Keratinocyte (primary cell): ENCODE results near the gene C22orf39. TPM values are rescaled to one million over a fixed set of nuclear protein-coding genes. Genes with fewer than 3 reads are reported as not detected.

Source experiments
- DNase-seq: peaks from one replicate; pipeline ENCODE4 v3.0.0-alpha.2; 2011; ENCODE audit warnings: low read depth, missing footprints, low spot score
- FAIRE-seq: peaks from 2 replicates; lab custom pipeline; 2011; peaks lifted over from hg19 to GRCh38; lab: Jason Lieb, UNC
- H2AFZ ChIP-seq: 2 replicates; pipeline ENCODE4 v1.6.0; 2012; ENCODE audit warnings: low read length, control low read depth, inconsistent platforms; ENCODE audit not compliant: control insufficient read depth
- H3K27ac ChIP-seq: 2 replicates; pipeline ENCODE4 v1.5.1; 2011; ENCODE audit warnings: low read length; ENCODE audit not compliant: control insufficient read depth, insufficient read depth
- H3K27me3 ChIP-seq: 3 replicates; pipeline ENCODE4 v1.6.0; 2011; ENCODE audit warnings: low read length; ENCODE audit not compliant: control insufficient read depth, insufficient read depth; ENCODE audit errors: extremely low read depth
- H3K36me3 ChIP-seq, 2 experiments: 2 replicates in 1 of 2; 3 replicates in 1 of 2; pipeline ENCODE4 v1.5.1; 2011; ENCODE audit warnings: low read length in 2 of 2, mild to moderate bottlenecking in 1 of 2; ENCODE audit not compliant: control insufficient read depth in 2 of 2, insufficient read depth in 2 of 2; ENCODE audit errors: extremely low read depth in 1 of 2
- H3K4me1 ChIP-seq: 3 replicates; pipeline ENCODE4 v1.5.1; 2011; ENCODE audit warnings: low read length; ENCODE audit not compliant: control insufficient read depth, insufficient read depth; ENCODE audit errors: extremely low read depth
- H3K4me2 ChIP-seq: 3 replicates; pipeline ENCODE4 v1.6.0; 2011; ENCODE audit warnings: low read depth, low read length; ENCODE audit not compliant: control insufficient read depth, insufficient read depth; ENCODE audit errors: extremely low read depth
- H3K4me3 ChIP-seq, 3 experiments: fragments of 200-600 bp in 1 of 3; sonication (generic) in 1 of 3; 2 replicates in 2 of 3; 3 replicates in 1 of 3; pipeline ENCODE4 v1.5.1; 2011 to 2016; ENCODE audit warnings: low read length in 3 of 3, mild to moderate bottlenecking in 3 of 3, control low read depth in 2 of 3, inconsistent platforms in 1 of 3, low read depth in 1 of 3, mixed read lengths in 1 of 3, mixed run types in 1 of 3, moderate library complexity in 1 of 3; ENCODE audit not compliant: control insufficient read depth in 2 of 3, insufficient read depth in 2 of 3; ENCODE audit errors: extremely low read depth in 1 of 3
- H3K79me2 ChIP-seq: 2 replicates; pipeline ENCODE4 v1.6.0; 2012; ENCODE audit warnings: low read length; ENCODE audit not compliant: control insufficient read depth, insufficient read depth
- H3K9ac ChIP-seq: 3 replicates; pipeline ENCODE4 v1.6.0; 2011; ENCODE audit warnings: low read length; ENCODE audit not compliant: control insufficient read depth, insufficient read depth; ENCODE audit errors: extremely low read depth
- H3K9me1 ChIP-seq: 3 replicates; pipeline ENCODE4 v1.6.0; 2011; ENCODE audit warnings: low read length; ENCODE audit not compliant: control insufficient read depth, insufficient read depth; ENCODE audit errors: extremely low read depth
- H3K9me3 ChIP-seq: 2 replicates; pipeline ENCODE4 v1.5.1; 2012; ENCODE audit warnings: low read depth, low read length; ENCODE audit not compliant: control insufficient read depth
- H4K20me1 ChIP-seq: 3 replicates; pipeline ENCODE4 v1.6.0; 2011; ENCODE audit warnings: low read length; ENCODE audit not compliant: control insufficient read depth, insufficient read depth; ENCODE audit errors: extremely low read depth
- CTCF ChIP-seq, 3 experiments: IDR thresholded peaks in 1 of 3; conservative IDR thresholded peaks in 1 of 3; optimal IDR thresholded peaks in 1 of 3; 2 replicates in 2 of 3; 3 replicates in 1 of 3; pipeline versions ENCODE3 to v1.5.1; 2011; ENCODE audit warnings: low read length in 3 of 3, mild to moderate bottlenecking in 3 of 3, moderate library complexity in 2 of 3, control low read depth in 1 of 3, inconsistent platforms in 1 of 3; ENCODE audit not compliant: insufficient read depth in 2 of 3; ENCODE audit errors: extremely low read depth in 1 of 3
- EZH2 ChIP-seq: IDR thresholded peaks from one replicate; pipeline ENCODE4 v1.6.1; 2012; ENCODE audit warnings: inconsistent platforms, mild to moderate bottlenecking, low read length, moderate library complexity
- dilution Hi-C: fragments of 300-500 bp; cut with MboI; formaldehyde crosslinking; loops from one replicate; pipeline ENCODE4 v1.7.0; 2020; ENCODE audit warnings: low sequenced_read_pairs; ENCODE audit not compliant: extremely low pct_ligation_motif_present
- polyA plus RNA-seq, 5 experiments: library from polyadenylated mRNA; depleted of rRNA in 3 of 5; stranded (reverse) in 3 of 5; stranded (forward) in 1 of 5; unstranded in 1 of 5; fragments of >200 nt; gene quantifications; 1 replicate in 1 of 5; 2 replicates in 3 of 5; 3 replicates in 1 of 5; pipeline versions ENCODE4 v1.2.1 to v1.2.3, GENCODE V29; 2011 to 2012; ENCODE audit warnings: missing spikeins in 2 of 5, low read depth in 1 of 5, low replicate concordance in 1 of 5

C22orf39 gene
- polyA plus RNA-seq, 1 donor (not counting 4 experiments of a cell fraction or from before 2014, with no cell fraction given), result 13.8 TPM

DNA sequence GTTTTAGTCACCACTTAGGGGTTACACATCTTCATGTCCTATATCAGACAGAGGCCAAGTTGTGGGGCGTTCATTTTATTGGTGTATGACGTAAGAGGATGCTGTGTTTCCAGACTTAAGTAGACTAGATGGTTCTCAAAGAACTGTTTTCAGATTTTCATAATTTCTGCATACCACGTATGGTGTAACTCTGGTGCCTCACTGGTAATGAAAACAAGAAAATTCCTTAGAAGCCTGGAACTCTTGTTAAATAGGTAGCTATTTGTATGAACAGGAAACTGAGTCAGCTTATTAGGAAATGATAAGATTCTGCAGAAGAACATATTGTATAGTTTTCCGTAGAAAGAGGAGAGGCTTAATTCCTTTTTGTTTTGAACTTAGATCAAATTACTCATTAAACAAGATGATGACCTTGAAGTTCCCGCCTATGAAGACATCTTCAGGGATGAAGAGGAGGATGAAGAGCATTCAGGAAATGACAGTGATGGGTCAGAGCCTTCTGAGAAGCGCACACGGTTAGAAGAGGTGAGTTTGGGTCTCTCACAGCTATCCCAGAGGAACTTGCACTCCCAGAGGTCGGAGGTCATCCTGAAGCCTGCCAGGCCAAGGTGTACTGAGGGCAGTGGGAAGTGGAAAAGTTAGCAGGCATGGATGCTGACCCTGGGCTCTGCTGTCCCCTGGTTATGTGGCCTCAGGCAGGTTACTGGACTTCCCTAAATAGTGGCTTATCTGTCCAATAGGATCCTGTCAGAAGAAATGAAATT is 36.2 kb upstream of the C22orf39 start:
- TF ChIP-seq CTCF (optimal IDR thresholded peaks at IDR 0.05 in 1 of 3, IDR thresholded peaks at IDR 0.05 in 1 of 3, conservative IDR thresholded peaks at IDR 0.05 in 1 of 3; ENCODE audit: extremely low read depth in 1 of 3, insufficient read depth in 2 of 3, low read length in 3 of 3), result no peak
- TF ChIP-seq EZH2, result no peak
- H3K27ac ChIP-seq, result no peak overlapping the region
- no peaks in the 10 kb centered on the region for H3K9me3 ChIP-seq
- DNase-seq (no peak), FAIRE-seq (no peak)
- H3K4me1 ChIP-seq, result peaks cover 11% of the 10 kb centered on the region
- peaks cover 1 to 13% of the 10 kb centered on the region in 2 experiments for H3K36me3 ChIP-seq
- H3K9ac ChIP-seq, result no peak overlapping the region
- no peaks in the 10 kb centered on the region for H3K27me3 ChIP-seq
- no peaks in the 10 kb centered on the region for H3K9me1 ChIP-seq
- H3K79me2 ChIP-seq, result peaks cover 14% of the 10 kb centered on the region
- dilution Hi-C loops, result no loop called here
- no peak overlapping the region for H3K4me2 ChIP-seq
- H4K20me1 ChIP-seq, result no peaks in the 10 kb centered on the region
- H3K4me3 ChIP-seq, result no peak overlapping the region
- H2AFZ ChIP-seq, result no peak overlapping the region

GRCh38 chr22:19482297-19482696 is 34.8 kb upstream of the C22orf39 start:
- Histone ChIP-seq H3K9me3 (no peaks in the 10 kb centered on the region), H3K27me3 (no peaks in the 10 kb centered on the region), H3K79me2 (peaks cover 27% of the 10 kb centered on the region), H3K36me3 (peaks cover 1 to 13% of the 10 kb centered on the region in 2 experiments), H3K9me1 (no peaks in the 10 kb centered on the region), H3K4me3 (no peak overlapping the region), H4K20me1 (peaks cover 3% of the 10 kb centered on the region), H3K27ac (no peak overlapping the region), H3K9ac (no peak overlapping the region), H3K4me1 (peaks cover 20% of the 10 kb centered on the region), H3K4me2 (no peak overlapping the region), H2AFZ (no peak overlapping the region)
- no peak for DNase-seq
- dilution Hi-C loops, result no loop called here
- TF ChIP-seq CTCF (optimal IDR thresholded peaks at IDR 0.05 in 1 of 3, IDR thresholded peaks at IDR 0.05 in 1 of 3, conservative IDR thresholded peaks at IDR 0.05 in 1 of 3; ENCODE audit: extremely low read depth in 1 of 3, insufficient read depth in 2 of 3, low read length in 3 of 3) (no peak), EZH2 (no peak)
- no peak for FAIRE-seq
